GM12878 (cell line): Measurements from ENCODE around the gene FAM98C. TPM values are rescaled to one million over a fixed set of nuclear protein-coding genes. Genes with fewer than 3 reads are reported as not detected.

Experiments
- ATAC-seq: fragments of 200-7000 bp; cut with Tn5 transposase; 3 replicates; pipeline ENCODE4 v1.9.1; 2020; ENCODE audit warnings: mild to moderate bottlenecking, moderate library complexity
- BruUV-seq: library from RNA; stranded (reverse); fragments of 400-500 nt; replicated peaks from 2 replicates; lab custom pipeline; 2021; lab: Mats Ljungman, UMichigan
- CTCF ChIA-PET: fragments of 300-600 bp; sonication (Branson Sonifier 250); formaldehyde crosslinking; extraction: SDS; loops from one replicate; lab custom pipeline; 2021; ENCODE audit warnings: inconsistent platforms; lab: Yijun Ruan, JAX
- POLR2A ChIA-PET: fragments of 350-600 bp; formaldehyde crosslinking; extraction: SDS; loops from one replicate; lab custom pipeline; 2021; ENCODE audit warnings: inconsistent platforms; lab: Charles Lee
- RAD21 ChIA-PET: fragments of 300-600 bp; sonication (Branson Sonifier 250); formaldehyde crosslinking; loops from one replicate; lab custom pipeline; 2023; ENCODE audit warnings: antibody characterized with exemption; ENCODE audit not compliant: unreplicated experiment; lab: Charles Lee
- SMC1A ChIA-PET: fragments of 300-600 bp; sonication (Branson Sonifier 250); formaldehyde crosslinking; loops from one replicate; lab custom pipeline; 2023; ENCODE audit not compliant: unreplicated experiment, uncharacterized antibody; lab: Charles Lee
- DNase-seq: peaks from one replicate; pipeline ENCODE4 v3.0.0-alpha.2; 2011; ENCODE audit warnings: low read depth, low spot score
- FAIRE-seq: peaks from 3 replicates; lab custom pipeline; 2011; peaks lifted over from hg19 to GRCh38; lab: Jason Lieb, UNC
- H2AFZ ChIP-seq: 2 replicates; pipeline ENCODE4 v1.6.0; 2011; ENCODE audit warnings: low read depth, low read length, control low read depth; ENCODE audit not compliant: control insufficient read depth
- H3K27ac ChIP-seq: 2 replicates; pipeline ENCODE4 v1.5.1; 2011; ENCODE audit warnings: control low read depth; ENCODE audit not compliant: control insufficient read depth, insufficient read depth
- H3K27me3 ChIP-seq, 2 experiments: replicated peaks in 1 of 2; 2 replicates each; pipeline versions ENCODE4 v1.6.0 to v1.6.1; 2011; ENCODE audit warnings: low read length in 1 of 2; ENCODE audit not compliant: control insufficient read depth in 2 of 2, insufficient read depth in 2 of 2
- H3K36me3 ChIP-seq, 2 experiments: 2 replicates each; pipeline ENCODE4 v1.5.1; 2011; ENCODE audit warnings: low read length in 1 of 2; ENCODE audit not compliant: control insufficient read depth in 2 of 2, insufficient read depth in 2 of 2
- H3K4me1 ChIP-seq: 2 replicates; pipeline ENCODE4 v1.6.1; 2011; ENCODE audit warnings: mild to moderate bottlenecking, low read length, moderate library complexity, mixed read lengths; ENCODE audit not compliant: control insufficient read depth, insufficient read depth
- H3K4me2 ChIP-seq: 2 replicates; pipeline ENCODE4 v1.6.0; 2011; ENCODE audit warnings: control low read depth; ENCODE audit not compliant: control insufficient read depth, insufficient read depth
- H3K4me3 ChIP-seq: fragments of 200-600 bp; sonication (generic); 2 replicates; pipeline ENCODE4 v1.5.1; 2016
- H3K79me2 ChIP-seq: 2 replicates; pipeline ENCODE4 v1.6.0; 2011; ENCODE audit warnings: low read length; ENCODE audit not compliant: control insufficient read depth, insufficient read depth
- H3K9ac ChIP-seq: 2 replicates; pipeline ENCODE4 v1.8.0; 2011; ENCODE audit warnings: low read length, control low read depth, mixed read lengths; ENCODE audit not compliant: control insufficient read depth, insufficient read depth
- H3K9me3 ChIP-seq: replicated peaks from 3 replicates; pipeline ENCODE4 v1.5.1; 2011; ENCODE audit warnings: mild to moderate bottlenecking, low read length; ENCODE audit not compliant: control insufficient read depth, insufficient read depth
- H4K20me1 ChIP-seq: 2 replicates; pipeline ENCODE4 v1.6.0; 2011; ENCODE audit not compliant: control insufficient read depth, insufficient read depth
- ATF7 ChIP-seq: fragments of 450-650 bp; IDR thresholded peaks from 2 replicates; pipeline ENCODE4 v1.6.1; 2016; ENCODE audit warnings: low read depth, mild to moderate bottlenecking
- BCL11A ChIP-seq: IDR thresholded peaks from 2 replicates; pipeline ENCODE4 v1.6.1; 2011; ENCODE audit warnings: low read depth, low read length
- CEBPB ChIP-seq, 2 experiments: fragments of 150-350 bp in 1 of 2; IDR thresholded peaks; 2 replicates each; pipeline ENCODE4 v1.6.1; 2012 to 2014; ENCODE audit warnings: low read depth in 2 of 2, low read length in 2 of 2, borderline replicate concordance in 1 of 2, inconsistent platforms in 1 of 2
- IRF4 ChIP-seq: IDR thresholded peaks from 2 replicates; pipeline ENCODE4 v1.6.1; 2011; ENCODE audit warnings: low read depth, low read length
- KDM1A ChIP-seq: fragments of 200-600 bp; sonication (generic); IDR thresholded peaks from 2 replicates; pipeline ENCODE4 v1.6.1; 2016; ENCODE audit warnings: borderline replicate concordance
- MXI1 ChIP-seq: fragments of 150-350 bp; IDR thresholded peaks from 2 replicates; pipeline ENCODE4 v1.6.1; 2011; ENCODE audit warnings: low read depth, mild to moderate bottlenecking, inconsistent platforms, low read length, improper control_type of control experiment
- SMAD1 ChIP-seq: fragments of 450-650 bp; IDR thresholded peaks from 2 replicates; pipeline ENCODE4 v1.6.1; 2018; ENCODE audit warnings: mild to moderate bottlenecking, low read depth; ENCODE audit not compliant: partially characterized antibody
- SMARCA5 ChIP-seq: fragments of 450-650 bp; IDR thresholded peaks from 2 replicates; pipeline ENCODE4 v1.6.1; 2017; ENCODE audit warnings: mild to moderate bottlenecking
- SP1 ChIP-seq: IDR thresholded peaks from one replicate; pipeline ENCODE4 v1.6.1; 2011; ENCODE audit warnings: low read depth, low read length
- SPI1 ChIP-seq: IDR thresholded peaks from 2 replicates; pipeline ENCODE4 v1.6.1; 2011; ENCODE audit warnings: low read depth, mild to moderate bottlenecking, low read length, moderate library complexity, borderline replicate concordance; ENCODE audit not compliant: insufficient read depth
- SUPT20H ChIP-seq: IDR thresholded peaks from 2 replicates; pipeline ENCODE4 v1.6.1; 2011; ENCODE audit warnings: low read depth, mild to moderate bottlenecking, low read length, moderate library complexity, borderline replicate concordance; ENCODE audit not compliant: control insufficient read depth
- YY1 ChIP-seq: IDR thresholded peaks from 2 replicates; pipeline ENCODE4 v1.6.1; 2011; ENCODE audit warnings: low read depth, mild to moderate bottlenecking, low read length
- ZNF217 ChIP-seq: fragments of 450-650 bp; IDR thresholded peaks from 2 replicates; pipeline ENCODE4 v1.6.1; 2017; ENCODE audit warnings: antibody characterized with exemption, mild to moderate bottlenecking
- WGBS: methylation state at CpG from one replicate; pipeline ENCODE4 v1.1.6; 2016; ENCODE audit warnings: low lambda C conversion rate; ENCODE audit not compliant: insufficient replicate concordance, insufficient coverage; ENCODE audit errors: missing lambda C conversion rate; 5-methylcytosine and 5-hydroxymethylcytosine counted together
- in situ Hi-C: fragments of 300-500 bp; cut with MboI; formaldehyde crosslinking; loops from 9 replicates; pipeline ENCODE4 v1.14.3; 2018; ENCODE audit warnings: mixed read lengths
- intact Hi-C: fragments of 100-400 bp; cut with micrococcal nuclease; formaldehyde crosslinking; loops from one replicate; pipeline ENCODE4 v1.14.2; 2022; ENCODE audit not compliant: unreplicated experiment
- polyA plus RNA-seq, 11 experiments: library from polyadenylated mRNA; depleted of rRNA in 4 of 11; unstranded in 6 of 11; stranded (reverse) in 5 of 11; fragments of >200 nt; fragmentation: Nextera tagmentation in 4 of 11; fragmentation: Illumina TruSeq in 1 of 11; extraction: Ambion mirVana in 4 of 11; extraction: Trizol in 1 of 11; gene quantifications; 1 replicate in 1 of 11; 2 replicates in 10 of 11; pipeline versions ENCODE4 v1.2.1 to v1.2.3, GENCODE V29; 2011 to 2016; ENCODE audit warnings: inconsistent platforms in 2 of 11, missing spikeins in 2 of 11, low read depth in 1 of 11
- total RNA-seq, 4 experiments: library from RNA; depleted of rRNA in 3 of 4; stranded (reverse); fragments of >200 nt in 3 of 4; fragmentation: Illumina TruSeq in 1 of 4; extraction: Trizol in 1 of 4; gene quantifications; 2 replicates each; pipeline versions ENCODE4 v1.2.1 to v1.2.3, GENCODE V29; 2013 to 2021
- TF ChIP-seq, protein P1 (sequence below): fragments of 450-650 bp; IDR thresholded peaks from 2 replicates; pipeline ENCODE4 v1.6.1; 2017; ENCODE audit warnings: low read depth, mild to moderate bottlenecking, moderate library complexity
- TF ChIP-seq, protein P2 (sequence below): fragments of 450-650 bp; IDR thresholded peaks from 2 replicates; pipeline ENCODE4 v1.6.1; 2017; ENCODE audit warnings: mild to moderate bottlenecking, low read depth, inconsistent platforms; ENCODE audit not compliant: poor library complexity, severe bottlenecking
- TF ChIP-seq, protein P3 (sequence below): IDR thresholded peaks from 2 replicates; pipeline ENCODE4 v1.6.1; 2011; ENCODE audit warnings: mild to moderate bottlenecking, low read depth, low read length, moderate library complexity; ENCODE audit not compliant: insufficient replicate concordance
- TF ChIP-seq, protein P4 (sequence below): IDR thresholded peaks from 2 replicates; pipeline ENCODE4 v1.6.1; 2011; ENCODE audit warnings: low read depth, mild to moderate bottlenecking, low read length, moderate library complexity, borderline replicate concordance; ENCODE audit errors: extremely low read depth

FAM98C gene
- total and polyA plus RNA-seq, 10 of the 15 experiments (the other 5 are each of a cell fraction or from before 2014, with no cell fraction given) = 1.4 to 17.2 (median 9.5) TPM

DNA sequence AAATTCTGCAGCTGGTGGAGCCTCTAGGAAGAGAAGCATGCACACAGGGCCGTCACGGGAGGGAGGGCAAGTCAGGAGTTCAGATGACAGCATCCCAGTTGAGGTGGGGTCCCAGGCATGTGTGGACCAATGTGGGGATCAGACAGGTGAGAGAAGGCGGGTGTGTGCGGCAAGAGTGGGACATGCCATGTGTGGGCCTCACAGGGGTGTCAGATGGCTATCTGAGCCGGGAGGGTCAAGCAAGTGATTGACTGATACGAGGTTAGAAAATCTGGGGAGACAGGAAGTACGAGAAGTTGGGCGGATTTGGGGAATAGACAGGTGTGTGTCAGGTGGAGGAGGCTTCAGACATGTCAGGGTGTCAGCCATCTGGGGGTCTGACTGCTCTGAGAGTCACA is 14.3 kb downstream of the FAM98C start:
- ChIA-PET POLR2A (no interaction called here), SMC1A (interaction anchor here (1.0 kb wide), 1 partner anchor 13 kb away, joined by 3 read pairs; no protein-coding TSS in a partner anchor), CTCF (interaction anchor here (0.8 kb wide), 1 partner anchor 147 kb away, joined by 3 read pairs; no protein-coding TSS in a partner anchor), RAD21 (interaction anchor here (1.5 kb wide), 1 partner anchor 15 kb away, joined by 5 read pairs; the partner anchor contains the start of gene FAM98C)
- BruUV-seq = no TSS peak
- FAIRE-seq = no peak
- Histone ChIP-seq H3K9ac (no peak overlapping the region), H3K4me2 (peak overlapping the region; percentile 68), H4K20me1 (no peaks in the 10 kb centered on the region), H3K4me3 (0 out of 2 replicates have a peak overlapping the region, but pooled peaks have one; percentile 54), H3K36me3 (no peaks in the 10 kb centered on the region), H3K9me3 (no peaks in the 10 kb centered on the region), H3K79me2 (no peaks in the 10 kb centered on the region), H3K27ac (no peak overlapping the region), H2AFZ (peak overlapping the region; percentile 29; the same call in 1 of the 2 replicates), H3K4me1 (peaks cover 7% of the 10 kb centered on the region), H3K27me3 (no peaks in the 10 kb centered on the region; a peak in 1 of 4 replicates)
- no peak for DNase-seq
- intact Hi-C loops = no loop called here
- ATAC-seq = no peak
- TF ChIP-seq, protein P1, sequence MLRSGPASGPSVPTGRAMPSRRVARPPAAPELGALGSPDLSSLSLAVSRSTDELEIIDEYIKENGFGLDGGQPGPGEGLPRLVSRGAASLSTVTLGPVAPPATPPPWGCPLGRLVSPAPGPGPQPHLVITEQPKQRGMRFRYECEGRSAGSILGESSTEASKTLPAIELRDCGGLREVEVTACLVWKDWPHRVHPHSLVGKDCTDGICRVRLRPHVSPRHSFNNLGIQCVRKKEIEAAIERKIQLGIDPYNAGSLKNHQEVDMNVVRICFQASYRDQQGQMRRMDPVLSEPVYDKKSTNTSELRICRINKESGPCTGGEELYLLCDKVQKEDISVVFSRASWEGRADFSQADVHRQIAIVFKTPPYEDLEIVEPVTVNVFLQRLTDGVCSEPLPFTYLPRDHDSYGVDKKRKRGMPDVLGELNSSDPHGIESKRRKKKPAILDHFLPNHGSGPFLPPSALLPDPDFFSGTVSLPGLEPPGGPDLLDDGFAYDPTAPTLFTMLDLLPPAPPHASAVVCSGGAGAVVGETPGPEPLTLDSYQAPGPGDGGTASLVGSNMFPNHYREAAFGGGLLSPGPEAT = no peak
- TF ChIP-seq, protein P2, sequence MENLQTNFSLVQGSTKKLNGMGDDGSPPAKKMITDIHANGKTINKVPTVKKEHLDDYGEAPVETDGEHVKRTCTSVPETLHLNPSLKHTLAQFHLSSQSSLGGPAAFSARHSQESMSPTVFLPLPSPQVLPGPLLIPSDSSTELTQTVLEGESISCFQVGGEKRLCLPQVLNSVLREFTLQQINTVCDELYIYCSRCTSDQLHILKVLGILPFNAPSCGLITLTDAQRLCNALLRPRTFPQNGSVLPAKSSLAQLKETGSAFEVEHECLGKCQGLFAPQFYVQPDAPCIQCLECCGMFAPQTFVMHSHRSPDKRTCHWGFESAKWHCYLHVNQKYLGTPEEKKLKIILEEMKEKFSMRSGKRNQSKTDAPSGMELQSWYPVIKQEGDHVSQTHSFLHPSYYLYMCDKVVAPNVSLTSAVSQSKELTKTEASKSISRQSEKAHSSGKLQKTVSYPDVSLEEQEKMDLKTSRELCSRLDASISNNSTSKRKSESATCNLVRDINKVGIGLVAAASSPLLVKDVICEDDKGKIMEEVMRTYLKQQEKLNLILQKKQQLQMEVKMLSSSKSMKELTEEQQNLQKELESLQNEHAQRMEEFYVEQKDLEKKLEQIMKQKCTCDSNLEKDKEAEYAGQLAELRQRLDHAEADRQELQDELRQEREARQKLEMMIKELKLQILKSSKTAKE = no peak
- TF ChIP-seq SMARCA5 (no peak), BCL11A (no peak), IRF4 (no peak), SPI1 (no peak), SUPT20H (no peak), ATF7 (no peak), SMAD1 (no peak), SP1 (no peak), CEBPB (IDR thresholded peaks at IDR 0.05; ENCODE audit: borderline replicate concordance in 1 of 2, low read depth in 2 of 2, low read length in 2 of 2) (no peak), MXI1 (no peak), YY1 (no peak), ZNF217 (no peak), KDM1A (no peak)
- TF ChIP-seq, protein P3, sequence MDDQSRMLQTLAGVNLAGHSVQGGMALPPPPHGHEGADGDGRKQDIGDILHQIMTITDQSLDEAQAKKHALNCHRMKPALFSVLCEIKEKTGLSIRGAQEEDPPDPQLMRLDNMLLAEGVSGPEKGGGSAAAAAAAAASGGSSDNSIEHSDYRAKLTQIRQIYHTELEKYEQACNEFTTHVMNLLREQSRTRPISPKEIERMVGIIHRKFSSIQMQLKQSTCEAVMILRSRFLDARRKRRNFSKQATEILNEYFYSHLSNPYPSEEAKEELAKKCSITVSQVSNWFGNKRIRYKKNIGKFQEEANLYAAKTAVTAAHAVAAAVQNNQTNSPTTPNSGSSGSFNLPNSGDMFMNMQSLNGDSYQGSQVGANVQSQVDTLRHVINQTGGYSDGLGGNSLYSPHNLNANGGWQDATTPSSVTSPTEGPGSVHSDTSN = no peak
- TF ChIP-seq, protein P4, sequence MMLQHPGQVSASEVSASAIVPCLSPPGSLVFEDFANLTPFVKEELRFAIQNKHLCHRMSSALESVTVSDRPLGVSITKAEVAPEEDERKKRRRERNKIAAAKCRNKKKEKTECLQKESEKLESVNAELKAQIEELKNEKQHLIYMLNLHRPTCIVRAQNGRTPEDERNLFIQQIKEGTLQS = no peak
- in situ Hi-C loops = loop anchor here (25.0 kb wide), 1 partner anchor 220 kb away; the partner anchor contains the start of gene ACTN4
- 51% methylated on average over 8 of the region's 8 CpGs for WGBS
